ENCODE results near the gene NLK. TPM values are rescaled to one million over a fixed set of nuclear protein-coding genes. Genes with fewer than 3 reads are reported as not detected.

The NLK gene
- polyA plus RNA-seq, 1 experiment, result 24.5 TPM

- CTCF ChIA-PET, result no interaction called here
- DNase-seq (ENCODE audit: low read depth, low spot score), result no peak
- no peaks in the 10 kb centered on the region for H3K9me3 ChIP-seq (ENCODE audit: control insufficient read depth, insufficient read depth, low read length)
- H3K27ac ChIP-seq (ENCODE audit: low read depth, low read length), result no peak overlapping the region
- no peak for TF ChIP-seq CTCF (IDR thresholded peaks at IDR 0.05; ENCODE audit: low read depth, low read length)
- no peaks in the 10 kb centered on the region for H3K27me3 ChIP-seq (ENCODE audit: control insufficient read depth, insufficient read depth, low read length)
- POLR2A ChIA-PET, result interaction anchor here (0.6 kb wide), 1 partner anchor 42 kb away, joined by 5 read pairs; no protein-coding TSS in a partner anchor
- H3K4me3 ChIP-seq (ENCODE audit: low read depth, low read length), result no peak overlapping the region
These were observed 36.1 kb downstream of the NLK start for GRCh38 chr17:28078341-28079229.

GRCh38 chr17:28081467-28081866, 39.0 kb downstream of the NLK start:
- POLR2A ChIA-PET, result no interaction called here
- CTCF ChIA-PET, result interaction anchor here (0.5 kb wide), 1 partner anchor 171 kb away, joined by 3 read pairs; no protein-coding TSS in a partner anchor

GRCh38 chr17:28085766-28086165, 43.3 kb downstream of the NLK start:
- Histone ChIP-seq H3K9me3 (ENCODE audit: control insufficient read depth, insufficient read depth, low read length) (no peaks in the 10 kb centered on the region), H3K27me3 (ENCODE audit: control insufficient read depth, insufficient read depth, low read length) (no peaks in the 10 kb centered on the region), H3K27ac (ENCODE audit: low read depth, low read length) (no peak overlapping the region), H3K4me3 (ENCODE audit: low read depth, low read length) (no peak overlapping the region)
- no peak for TF ChIP-seq CTCF (IDR thresholded peaks at IDR 0.05; ENCODE audit: low read depth, low read length)
- POLR2A ChIA-PET, result no interaction called here
- CTCF ChIA-PET, result no interaction called here
- no peak for DNase-seq (ENCODE audit: low read depth, low spot score)

More at GRCh38 chr17:28081467-28081866, 39.0 kb downstream of the NLK start:
- Histone ChIP-seq H3K4me3 (ENCODE audit: low read depth, low read length) (no peak overlapping the region), H3K9me3 (ENCODE audit: control insufficient read depth, insufficient read depth, low read length) (no peaks in the 10 kb centered on the region), H3K27ac (ENCODE audit: low read depth, low read length) (no peak overlapping the region), H3K27me3 (ENCODE audit: control insufficient read depth, insufficient read depth, low read length) (no peaks in the 10 kb centered on the region)
- no peak for DNase-seq (ENCODE audit: low read depth, low spot score)
- TF ChIP-seq CTCF (IDR thresholded peaks at IDR 0.05; ENCODE audit: low read depth, low read length), result no peak

DNA sequence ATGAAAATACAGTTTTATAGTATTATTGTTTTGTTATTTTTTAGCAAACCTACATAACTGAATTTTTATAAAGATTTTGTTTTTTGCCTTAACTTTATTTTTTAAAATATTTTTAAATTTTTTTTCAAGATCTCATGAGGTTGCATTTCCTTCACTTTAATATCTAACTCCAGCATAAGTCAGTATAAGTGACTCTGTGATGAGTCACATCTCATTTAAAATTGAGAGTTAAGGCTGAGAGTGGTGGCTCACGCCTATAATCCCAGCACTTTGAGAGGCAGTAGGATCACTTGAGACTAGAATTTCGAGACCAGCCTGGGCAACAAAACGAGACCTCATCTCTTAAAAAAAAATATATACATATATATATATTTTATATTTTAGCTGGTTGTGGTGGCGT, 44.0 kb downstream of the NLK start:
- no peak overlapping the region for H3K4me3 ChIP-seq (ENCODE audit: low read depth, low read length)
- ChIA-PET POLR2A (no interaction called here), CTCF (no interaction called here)
- DNase-seq (ENCODE audit: low read depth, low spot score), result no peak
- no peaks in the 10 kb centered on the region for H3K9me3 ChIP-seq (ENCODE audit: control insufficient read depth, insufficient read depth, low read length)
- H3K27me3 ChIP-seq (ENCODE audit: control insufficient read depth, insufficient read depth, low read length), result no peaks in the 10 kb centered on the region
- no peak overlapping the region for H3K27ac ChIP-seq (ENCODE audit: low read depth, low read length)
- TF ChIP-seq CTCF (IDR thresholded peaks at IDR 0.05; ENCODE audit: low read depth, low read length), result no peak

- no peaks in the 10 kb centered on the region for H3K9me3 ChIP-seq (ENCODE audit: control insufficient read depth, insufficient read depth, low read length)
- POLR2A ChIA-PET, result no interaction called here
- no peaks in the 10 kb centered on the region for H3K27me3 ChIP-seq (ENCODE audit: control insufficient read depth, insufficient read depth, low read length)
- TF ChIP-seq CTCF (IDR thresholded peaks at IDR 0.05; ENCODE audit: low read depth, low read length), result no peak
- H3K27ac ChIP-seq (ENCODE audit: low read depth, low read length), result no peak overlapping the region
- no peak overlapping the region for H3K4me3 ChIP-seq (ENCODE audit: low read depth, low read length)
- no peak for DNase-seq (ENCODE audit: low read depth, low spot score)
- CTCF ChIA-PET, result no interaction called here
These were observed 45.3 kb downstream of the NLK start for GRCh38 chr17:28087743-28088142.
